ENCODE measurements around the gene THBS3. TPM values are rescaled to one million over a fixed set of nuclear protein-coding genes. Genes with fewer than 3 reads are reported as not detected.
"Not testable (repeated sequence)": the region's sequence is repeated elsewhere in the genome, so short reads cannot be mapped to it uniquely, and the experiment has no call there.

Gene THBS3
- total RNA-seq, 1 experiment from 2014 or later, result 8.1 TPM

DNA sequence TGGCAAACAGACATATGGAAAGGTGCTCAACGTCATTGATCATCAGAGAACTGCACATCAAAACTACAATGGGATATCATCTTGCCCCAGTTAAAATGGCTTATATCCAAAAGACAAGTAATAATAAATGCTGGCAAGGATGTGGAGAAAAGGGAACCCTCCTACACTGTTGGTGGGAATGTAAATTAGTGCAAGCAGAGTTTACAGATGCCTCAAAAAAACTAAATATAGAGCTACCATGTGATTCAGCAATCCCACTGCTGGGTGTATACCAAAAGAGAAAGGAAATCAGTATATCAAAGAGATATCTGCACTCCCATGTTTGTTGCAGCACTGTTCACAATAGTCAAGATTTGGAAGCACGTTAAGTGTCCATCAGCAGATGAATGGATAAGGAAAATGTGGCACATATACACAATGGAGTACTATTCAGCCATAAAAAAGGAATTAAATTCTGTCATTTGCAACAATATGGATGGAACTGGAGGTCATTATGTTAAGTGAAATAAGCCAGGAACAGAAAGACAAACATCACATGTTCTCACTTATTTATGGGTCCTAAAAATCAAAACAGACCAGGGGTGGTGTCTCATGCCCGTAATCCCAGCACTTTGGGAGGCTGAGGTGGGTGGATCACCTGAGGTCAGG, 51.6 kb downstream of the THBS3 start:
- not testable (repeated sequence) for DNase-seq (ENCODE audit: low read depth)

Other genes starting within 250 kb of the THBS3 start
- gene PYGO2, start 246.1 kb downstream of the THBS3 start, total RNA-seq (2014; rRNA removed; shearing (Covaris generic)), result 16.1 and 18.4 TPM in 2 replicates
- 111 and 115 TPM in 2 replicates for gene SHC1, start 237.2 kb downstream of the THBS3 start, total RNA-seq (2014; rRNA removed; shearing (Covaris generic))
- gene CKS1B, start 233.2 kb downstream of the THBS3 start, total RNA-seq (2014; rRNA removed; shearing (Covaris generic)), result 344 and 400 TPM in 2 replicates
- 22.5 and 26.0 TPM in 2 replicates for gene FLAD1, start 224.6 kb downstream of the THBS3 start, total RNA-seq (2014; rRNA removed; shearing (Covaris generic))
- gene LENEP, start 214.3 kb downstream of the THBS3 start, total RNA-seq (2014; rRNA removed; shearing (Covaris generic)), result 1.7 TPM in 1 of 2 replicates, not detected in the other
- 4.9 and 6.9 TPM in 2 replicates for gene ZBTB7B, start 205.1 kb downstream of the THBS3 start, total RNA-seq (2014; rRNA removed; shearing (Covaris generic))
- gene DCST2, start 174.1 kb downstream of the THBS3 start, total RNA-seq (2014; rRNA removed; shearing (Covaris generic)), result not detected in 2 replicates
- not detected in 2 replicates for gene DCST1, start 174.1 kb downstream of the THBS3 start, total RNA-seq (2014; rRNA removed; shearing (Covaris generic))
- gene ADAM15, start 156.6 kb downstream of the THBS3 start, total RNA-seq (2014; rRNA removed; shearing (Covaris generic)), result 30.6 and 31.8 TPM in 2 replicates
- gene EFNA4, start 144.2 kb downstream of the THBS3 start, total RNA-seq (2014; rRNA removed; shearing (Covaris generic)), result 4.7 and 5.8 TPM in 2 replicates
- gene EFNA3, start 129.1 kb downstream of the THBS3 start, total RNA-seq (2014; rRNA removed; shearing (Covaris generic)), result 0.48 and 0.68 TPM in 2 replicates
- gene EFNA1, start 80.0 kb downstream of the THBS3 start, total RNA-seq (2014; rRNA removed; shearing (Covaris generic)), result 0.59 and 2.5 TPM in 2 replicates
- gene SLC50A1, start 72.0 kb downstream of the THBS3 start, total RNA-seq (2014; rRNA removed; shearing (Covaris generic)), result 24.2 and 32.5 TPM in 2 replicates
- gene DPM3, start 67.4 kb downstream of the THBS3 start, total RNA-seq (2014; rRNA removed; shearing (Covaris generic)), result 65.8 and 168 TPM in 2 replicates
- gene KRTCAP2, start 34.6 kb downstream of the THBS3 start, total RNA-seq (2014; rRNA removed; shearing (Covaris generic)), result 169 and 172 TPM in 2 replicates
- 2.3 and 2.9 TPM in 2 replicates for gene TRIM46, start 34.0 kb downstream of the THBS3 start, total RNA-seq (2014; rRNA removed; shearing (Covaris generic))
- 88.3 and 97.7 TPM in 2 replicates for gene MTX1, start 798 bp upstream of the THBS3 start, total RNA-seq (2014; rRNA removed; shearing (Covaris generic))
- gene ENTREP3, start 47.6 kb upstream of the THBS3 start, total RNA-seq (2014; rRNA removed; shearing (Covaris generic)), result 3.2 and 4.2 TPM in 2 replicates
- 69.0 and 73.9 TPM in 2 replicates for gene SCAMP3, start 54.5 kb upstream of the THBS3 start, total RNA-seq (2014; rRNA removed; shearing (Covaris generic))
- gene CLK2, start 65.6 kb upstream of the THBS3 start, total RNA-seq (2014; rRNA removed; shearing (Covaris generic)), result 13.1 and 20.8 TPM in 2 replicates
- gene HCN3, start 69.6 kb upstream of the THBS3 start, total RNA-seq (2014; rRNA removed; shearing (Covaris generic)), result 0.36 and 0.59 TPM in 2 replicates
- gene PKLR, start 93.5 kb upstream of the THBS3 start, total RNA-seq (2014; rRNA removed; shearing (Covaris generic)), result not detected in 2 replicates
- 148 and 166 TPM in 2 replicates for gene FDPS, start 101.0 kb upstream of the THBS3 start, total RNA-seq (2014; rRNA removed; shearing (Covaris generic))
- 25.1 and 26.2 TPM in 2 replicates for gene RUSC1, start 113.0 kb upstream of the THBS3 start, total RNA-seq (2014; rRNA removed; shearing (Covaris generic))

Data from RPMI7951 (cell line).